GM21526 (cell line): Measurements from ENCODE around the gene SHLD2.
"Not testable (repeated sequence)": the region's sequence is repeated elsewhere in the genome, so short reads cannot be mapped to it uniquely, and the experiment has no call there.

Experiments used
- ATAC-seq: cut with Tn5 transposase; IDR thresholded peaks from one replicate; pipeline ENCODE4 v1.9.1; 2021; ENCODE audit warnings: moderate library complexity; ENCODE audit not compliant: unreplicated experiment, low FRiP score

The SHLD2 gene, protein sequence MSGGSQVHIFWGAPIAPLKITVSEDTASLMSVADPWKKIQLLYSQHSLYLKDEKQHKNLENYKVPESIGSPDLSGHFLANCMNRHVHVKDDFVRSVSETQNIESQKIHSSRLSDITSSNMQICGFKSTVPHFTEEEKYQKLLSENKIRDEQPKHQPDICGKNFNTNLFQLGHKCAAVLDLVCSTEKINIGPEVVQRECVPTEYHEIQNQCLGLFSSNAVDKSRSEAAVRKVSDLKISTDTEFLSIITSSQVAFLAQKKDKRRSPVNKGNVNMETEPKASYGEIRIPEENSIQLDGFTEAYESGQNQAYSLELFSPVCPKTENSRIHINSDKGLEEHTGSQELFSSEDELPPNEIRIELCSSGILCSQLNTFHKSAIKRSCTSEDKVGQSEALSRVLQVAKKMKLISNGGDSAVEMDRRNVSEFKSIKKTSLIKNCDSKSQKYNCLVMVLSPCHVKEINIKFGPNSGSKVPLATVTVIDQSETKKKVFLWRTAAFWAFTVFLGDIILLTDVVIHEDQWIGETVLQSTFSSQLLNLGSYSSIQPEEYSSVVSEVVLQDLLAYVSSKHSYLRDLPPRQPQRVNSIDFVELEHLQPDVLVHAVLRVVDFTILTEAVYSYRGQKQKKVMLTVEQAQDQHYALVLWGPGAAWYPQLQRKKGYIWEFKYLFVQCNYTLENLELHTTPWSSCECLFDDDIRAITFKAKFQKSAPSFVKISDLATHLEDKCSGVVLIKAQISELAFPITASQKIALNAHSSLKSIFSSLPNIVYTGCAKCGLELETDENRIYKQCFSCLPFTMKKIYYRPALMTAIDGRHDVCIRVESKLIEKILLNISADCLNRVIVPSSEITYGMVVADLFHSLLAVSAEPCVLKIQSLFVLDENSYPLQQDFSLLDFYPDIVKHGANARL

GRCh38 chr10:87094373-87095235, at the start of gene SHLD2, which contains the start of gene GLUD1:
SHLD2 (plus strand) TSS chr10:87095206; CDS start chr10:87151355, 56,149 bp downstream.
GLUD1 (minus strand) TSS chr10:87094843; CDS start chr10:87094769, 74 bp downstream.
- ATAC-seq, result peak; percentile 54

DNA sequence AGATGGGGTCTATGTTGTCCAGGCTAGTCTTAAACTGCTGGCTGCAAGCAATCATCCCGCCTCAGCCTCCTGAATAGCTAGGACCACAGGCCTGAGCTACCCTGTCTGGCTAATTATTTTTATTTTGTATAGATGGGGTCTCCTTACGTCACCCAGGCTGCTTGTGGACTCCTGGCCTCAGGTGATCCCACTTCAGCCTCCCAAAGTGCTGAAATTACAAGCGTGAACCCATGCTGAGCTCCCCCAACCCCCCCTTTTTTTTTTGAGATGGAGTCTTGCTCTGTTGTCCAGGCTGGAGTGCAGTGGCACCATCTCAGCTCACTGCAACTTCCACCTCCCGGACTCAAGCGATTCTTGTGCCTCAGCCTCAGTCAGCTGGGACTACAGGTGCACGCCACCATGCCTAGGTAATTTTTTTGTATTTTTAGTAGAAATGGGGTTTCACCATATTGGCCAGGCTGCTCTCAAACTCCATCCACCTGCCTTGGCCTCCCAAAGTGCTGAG, 49.5 kb upstream of the SHLD2 start:
- ATAC-seq, result no peak

DNA sequence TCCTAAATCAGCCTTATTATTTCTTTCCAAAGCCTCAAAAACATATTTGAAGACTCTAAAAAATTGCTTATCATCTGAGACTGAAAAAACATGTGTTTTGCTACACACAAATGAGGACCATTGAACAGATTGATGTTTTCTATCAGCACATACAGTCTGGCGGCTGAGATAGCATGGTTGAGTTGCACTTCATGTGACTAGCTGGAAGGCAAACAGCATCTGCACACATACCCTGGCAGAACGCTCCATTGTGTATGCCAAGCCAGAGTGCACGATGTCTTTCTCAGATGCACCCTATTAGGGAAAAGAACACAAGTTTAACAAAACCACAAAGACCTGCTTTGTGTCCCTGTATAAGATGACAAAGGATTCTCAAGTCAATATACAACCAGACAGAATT, 41.9 kb upstream of the SHLD2 start:
- no peak for ATAC-seq

DNA sequence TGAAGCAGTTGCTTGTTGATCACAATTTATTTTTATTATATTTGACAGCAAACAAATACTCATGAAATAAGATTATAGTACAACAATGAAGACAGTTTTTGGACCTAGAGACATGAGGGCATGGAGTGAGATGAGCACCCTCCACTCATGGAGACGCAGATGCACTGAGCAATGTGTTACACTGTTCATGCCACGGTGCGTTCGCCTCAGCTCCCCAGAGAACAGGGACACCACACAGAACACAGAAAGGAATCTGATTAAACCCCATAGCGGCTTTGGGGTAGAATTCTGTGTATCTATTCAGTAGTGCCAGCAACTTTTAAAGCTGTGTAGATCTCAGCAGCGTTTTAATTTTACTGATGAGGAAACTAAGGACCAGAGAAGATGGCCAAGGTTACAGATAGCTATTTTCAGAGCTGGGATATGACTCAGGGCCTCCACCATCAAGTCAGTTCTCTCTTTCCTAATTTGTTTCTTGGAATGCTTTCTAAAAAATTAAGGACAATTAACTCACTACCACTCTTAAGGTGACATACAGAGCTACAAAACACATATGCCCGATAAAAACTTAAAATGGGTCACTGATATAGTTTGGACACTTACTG, 41.3 kb upstream of the SHLD2 start:
- ATAC-seq, result no peak

DNA sequence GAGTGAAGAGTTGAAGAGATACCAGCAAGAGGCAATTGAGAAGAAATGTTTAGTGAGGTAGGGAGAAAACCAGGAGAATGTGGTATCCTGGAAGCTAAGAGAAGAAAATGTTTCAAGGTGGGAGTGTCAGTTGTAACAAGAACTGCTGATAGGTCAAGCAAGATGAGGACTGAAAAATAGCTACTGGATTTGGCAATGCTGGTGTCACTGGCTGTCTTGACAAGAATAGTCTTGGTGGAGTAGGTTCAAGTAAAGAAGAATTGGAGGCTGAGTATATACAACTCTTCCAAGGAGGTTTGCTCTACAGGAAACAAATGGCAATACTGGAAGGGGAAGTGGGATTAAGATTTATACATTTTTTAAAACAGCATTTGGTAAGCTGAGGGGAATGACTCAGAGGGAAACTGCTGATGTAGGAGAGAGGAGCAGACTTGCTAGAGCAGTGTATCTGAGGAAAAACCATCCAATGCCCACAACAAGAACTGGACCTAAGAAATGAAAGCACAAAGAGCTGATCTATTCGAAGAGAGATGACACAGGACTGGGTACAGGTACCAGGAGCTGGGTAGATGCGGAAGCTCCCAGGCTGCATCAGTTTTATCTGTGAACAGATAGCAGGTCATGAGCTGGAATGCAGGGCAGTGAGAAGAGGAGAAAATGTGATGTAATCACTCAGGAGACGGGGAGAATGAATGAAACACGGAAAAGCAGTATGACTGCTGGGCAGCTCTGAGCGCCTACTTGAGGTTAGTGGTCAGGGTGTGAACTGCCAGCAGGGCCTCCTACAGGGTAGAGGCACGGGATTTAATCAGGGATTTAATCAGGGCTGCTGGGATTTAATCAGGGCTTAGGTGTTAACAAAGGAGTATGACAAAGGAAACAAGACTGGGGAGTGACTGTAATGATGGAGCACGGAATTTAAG, 40.4 kb upstream of the SHLD2 start:
- no peak for ATAC-seq

DNA sequence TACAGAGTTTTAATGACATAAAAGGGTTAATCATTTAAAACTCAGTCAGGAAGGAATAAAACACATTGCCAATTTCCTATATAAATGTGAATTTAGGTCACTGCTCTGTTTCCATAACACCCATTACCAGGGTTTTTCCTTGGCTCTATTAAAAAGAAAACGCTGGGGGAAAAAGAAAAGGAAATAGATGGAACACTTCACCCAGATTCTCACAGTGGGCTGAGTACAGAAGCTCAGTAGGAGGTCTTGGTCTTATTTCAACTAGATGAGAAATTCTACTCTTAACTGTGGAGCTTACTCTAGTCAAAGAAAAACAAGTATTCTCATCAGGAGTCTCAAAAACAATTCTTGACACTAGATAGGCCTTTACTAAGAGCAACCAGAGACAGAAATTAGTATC, 36.8 kb upstream of the SHLD2 start:
- ATAC-seq, result no peak

DNA sequence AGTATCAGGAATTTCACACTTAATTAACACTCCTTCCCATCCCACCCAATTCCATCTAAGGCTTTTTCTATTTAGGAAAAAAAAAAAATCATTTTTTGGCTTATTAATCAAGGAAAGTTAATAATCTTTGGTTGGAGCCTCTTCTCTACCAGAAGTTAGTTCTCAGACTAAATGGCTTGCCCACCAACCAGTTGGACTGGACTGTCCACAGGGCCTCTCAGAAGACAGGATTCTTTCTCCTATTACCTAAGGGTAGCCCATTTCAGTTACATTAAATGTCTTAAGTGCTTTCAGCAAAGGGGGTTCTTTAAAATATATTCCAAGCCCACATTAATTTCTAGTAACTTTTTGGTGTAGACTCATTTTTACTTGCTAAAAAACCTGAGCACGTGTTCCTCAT, 35.6 kb upstream of the SHLD2 start:
- ATAC-seq, result no peak

GRCh38 chr10:87060280-87060928, 34.6 kb upstream of the SHLD2 start:
- no peak for ATAC-seq

DNA sequence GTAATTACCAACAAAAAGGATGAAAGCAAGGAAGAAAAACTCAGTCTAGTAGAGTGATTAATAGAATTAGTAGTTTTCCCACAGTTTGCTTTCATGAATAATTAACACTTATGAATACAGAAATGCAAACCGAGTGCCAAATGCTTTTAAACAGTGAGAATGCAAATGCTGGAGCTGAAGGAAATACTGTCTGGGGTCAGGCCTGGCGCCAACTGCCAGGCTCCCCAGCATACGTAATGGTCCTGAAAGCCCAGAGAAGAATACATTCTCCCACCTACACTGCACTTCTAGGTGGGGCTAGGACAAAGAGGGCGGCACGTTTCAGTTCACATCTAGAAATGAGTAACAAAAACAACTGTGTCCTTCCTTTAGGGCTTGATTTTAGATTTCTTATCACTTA, 30.4 kb upstream of the SHLD2 start:
- ATAC-seq, result no peak

- no peak for ATAC-seq
Measured at GRCh38 chr10:87066178-87066577, 28.8 kb upstream of the SHLD2 start.

DNA sequence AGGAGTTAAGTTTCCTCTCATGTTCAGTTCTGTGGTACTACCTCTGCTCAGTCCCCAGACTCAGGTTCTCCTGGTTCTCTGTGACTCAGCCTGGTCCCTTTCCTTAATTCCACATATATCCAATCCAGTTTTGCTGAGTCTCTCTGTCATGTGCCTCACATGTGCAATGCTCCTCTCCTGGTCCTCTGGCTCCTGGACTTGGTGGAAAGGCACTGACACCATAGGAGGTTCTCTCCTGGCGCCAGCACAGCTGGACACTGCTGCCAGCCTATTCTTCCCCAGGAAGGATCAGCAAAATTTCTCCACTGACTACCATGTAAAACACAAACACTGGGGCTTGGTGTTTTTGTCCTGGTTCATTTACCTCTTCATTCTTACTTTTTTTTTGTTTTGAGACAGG, 28.1 kb upstream of the SHLD2 start:
- ATAC-seq, result no peak

- ATAC-seq, result no peak
Measured at GRCh38 chr10:87068281-87068680, 26.7 kb upstream of the SHLD2 start.

- ATAC-seq, result no peak
Measured at GRCh38 chr10:87072449-87072848, 22.6 kb upstream of the SHLD2 start.

- not testable (repeated sequence) for ATAC-seq
Measured at GRCh38 chr10:87076421-87076820, 18.6 kb upstream of the SHLD2 start.

DNA sequence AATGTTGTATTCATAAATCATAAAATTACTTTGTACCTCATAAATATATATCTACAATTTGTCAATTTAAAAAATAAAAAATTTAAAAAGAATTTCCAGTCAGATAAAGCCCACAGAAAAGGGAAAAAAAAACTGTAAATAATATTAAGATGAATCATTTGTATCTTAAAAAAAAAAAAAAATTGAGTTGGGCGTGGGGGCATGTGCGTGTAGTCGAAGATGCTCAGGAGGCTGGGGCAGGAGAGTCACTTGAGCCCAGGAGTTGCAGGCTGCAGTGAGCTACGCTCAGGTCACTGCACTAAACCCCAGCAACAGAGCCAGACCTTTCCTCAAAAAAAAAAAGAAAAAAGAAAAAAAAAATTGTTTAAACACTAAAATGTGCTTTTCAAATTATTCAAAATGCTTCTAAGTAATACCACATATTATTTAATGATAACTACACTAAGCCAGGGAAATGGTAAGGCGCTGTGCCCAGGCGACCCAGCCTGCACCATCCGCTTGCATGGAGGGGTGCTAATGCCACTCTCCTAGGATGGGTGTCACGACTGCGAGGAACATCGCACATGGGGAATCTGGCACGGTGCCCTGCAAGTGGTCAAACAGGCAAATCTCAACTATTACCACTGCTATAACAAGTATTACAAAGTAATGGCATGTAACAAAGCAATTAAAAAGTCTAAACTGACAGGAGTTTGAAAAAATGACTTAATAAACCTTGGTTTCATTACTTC, 15.7 kb upstream of the SHLD2 start:
- no peak for ATAC-seq

DNA sequence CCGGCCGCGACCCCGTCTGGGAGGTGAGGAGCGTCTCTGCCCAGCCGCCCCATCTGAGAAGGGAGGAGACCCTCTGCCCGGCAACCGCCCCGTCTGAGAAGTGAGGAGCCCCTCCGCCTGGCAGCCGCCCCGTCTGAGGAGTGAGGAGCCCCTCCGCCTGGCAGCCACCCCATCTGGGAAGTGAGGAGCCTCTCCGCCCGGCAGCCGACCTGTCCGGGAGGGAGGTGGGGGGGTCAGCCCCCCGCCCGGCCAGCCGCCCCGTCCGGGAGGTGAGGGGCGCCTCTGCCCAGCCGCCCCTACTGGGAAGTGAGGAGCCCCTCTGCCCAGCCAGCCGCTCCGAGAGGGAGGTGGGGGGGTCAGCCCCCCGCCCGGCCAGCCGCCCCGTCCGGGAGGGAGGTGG, 14.4 kb upstream of the SHLD2 start:
- ATAC-seq, result not testable (repeated sequence)

- ATAC-seq, result not testable (repeated sequence)
Measured at GRCh38 chr10:87081574-87081973, 13.4 kb upstream of the SHLD2 start.

GRCh38 chr10:87082219-87082618, 12.8 kb upstream of the SHLD2 start:
- ATAC-seq, result not testable (repeated sequence)
